Common myeloid progenitor, CD34-positive (primary cell): ENCODE results near the gene NOS1AP.

Source experiments
- CTCF ChIA-PET: fragments of 350-600 bp; sonication (Branson Sonifier 250); formaldehyde crosslinking; loops from one replicate; lab custom pipeline; 2021; ENCODE audit warnings: antibody characterized with exemption; lab: Charles Lee
- POLR2A ChIA-PET: fragments of 350-600 bp; sonication (Branson Sonifier 250); formaldehyde crosslinking; loops from one replicate; lab custom pipeline; 2021; ENCODE audit warnings: antibody characterized with exemption; lab: Charles Lee
- DNase-seq, 3 donors: peaks; one replicate each; pipeline versions ENCODE4 v3.0.0 to v3.0.0-alpha.2; 2013
- H3K27ac ChIP-seq, 2 experiments: 1 replicate in 1 of 2; 2 replicates in 1 of 2; pipeline ENCODE4 v1.7.0; 2013; ENCODE audit warnings: inconsistent platforms in 2 of 2, low read length in 2 of 2, mild to moderate bottlenecking in 2 of 2, low read depth in 1 of 2, moderate library complexity in 1 of 2; ENCODE audit not compliant: severe bottlenecking in 2 of 2, insufficient read depth in 1 of 2, poor library complexity in 1 of 2
- H3K27me3 ChIP-seq, 5 experiments: replicated peaks in 2 of 5; 1 replicate in 3 of 5; 2 replicates in 2 of 5; pipeline versions ENCODE4 v1.6.1 to v1.7.0; 2013; ENCODE audit warnings: low read length in 4 of 5, mild to moderate bottlenecking in 2 of 5, moderate library complexity in 2 of 5, inconsistent platforms in 1 of 5; ENCODE audit not compliant: insufficient read depth in 5 of 5, control insufficient read depth in 4 of 5
- H3K36me3 ChIP-seq, 4 experiments: 1 replicate in 2 of 4; 2 replicates in 2 of 4; pipeline versions ENCODE4 v1.6.1 to v1.7.0; 2013; ENCODE audit warnings: low read length in 3 of 4, control low read depth in 1 of 4, mild to moderate bottlenecking in 1 of 4; ENCODE audit not compliant: control insufficient read depth in 4 of 4, insufficient read depth in 4 of 4
- H3K4me1 ChIP-seq, 4 experiments: 1 replicate in 3 of 4; 2 replicates in 1 of 4; pipeline versions ENCODE4 v1.6.1 to v1.7.1; 2013; ENCODE audit warnings: low read length in 3 of 4, mild to moderate bottlenecking in 3 of 4, control low read depth in 1 of 4, inconsistent platforms in 1 of 4, moderate library complexity in 1 of 4; ENCODE audit not compliant: control insufficient read depth in 4 of 4, insufficient read depth in 4 of 4; ENCODE audit errors: control extremely low read depth in 1 of 4
- H3K4me3 ChIP-seq, 7 experiments: 1 replicate in 4 of 7; 2 replicates in 3 of 7; pipeline versions ENCODE4 v1.5.1 to v1.7.0; 2013; ENCODE audit warnings: mild to moderate bottlenecking in 7 of 7, low read length in 6 of 7, moderate library complexity in 6 of 7, inconsistent platforms in 2 of 7, low read depth in 2 of 7, control low read depth in 1 of 7; ENCODE audit not compliant: insufficient read depth in 4 of 7, control insufficient read depth in 1 of 7; ENCODE audit errors: extremely low read depth in 1 of 7
- H3K9me3 ChIP-seq, 5 experiments: 1 replicate in 4 of 5; 2 replicates in 1 of 5; pipeline versions ENCODE4 v1.6.1 to v1.7.1; 2013; ENCODE audit warnings: low read length in 4 of 5, mild to moderate bottlenecking in 2 of 5, inconsistent platforms in 1 of 5, low read depth in 1 of 5, moderate library complexity in 1 of 5; ENCODE audit not compliant: control insufficient read depth in 4 of 5, insufficient read depth in 2 of 5; ENCODE audit errors: control extremely low read depth in 1 of 5
- WGBS: methylation state at CpG from one replicate; pipeline ENCODE4 v1.1.5; 2013; ENCODE audit not compliant: insufficient coverage; 5-methylcytosine and 5-hydroxymethylcytosine counted together

NOS1AP gene

DNA sequence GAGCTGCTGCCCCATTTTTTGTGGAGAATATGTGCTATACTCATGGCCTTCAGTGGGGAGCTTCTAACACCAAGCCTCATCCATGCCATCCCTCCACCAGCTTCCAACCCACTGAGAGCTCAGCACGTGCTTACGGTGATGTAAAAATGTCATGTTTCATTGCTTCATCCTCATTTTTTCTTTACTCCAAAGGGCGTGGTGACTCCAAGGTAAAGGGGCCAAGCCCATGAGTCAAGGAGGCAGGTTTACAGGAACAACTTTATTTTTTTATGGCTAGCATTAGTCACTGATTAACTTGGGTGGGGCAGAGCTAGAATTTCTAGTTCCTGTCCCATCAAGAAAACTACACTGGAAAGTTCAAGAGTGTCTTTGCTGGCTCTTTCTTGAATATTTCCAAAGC lies 311.9 kb downstream of the NOS1AP start, which contains the start of gene C1orf226:
Gene C1orf226, plus strand, starts transcription at position 346 of the 400 bp plus-strand sequence. CDS start 174 bp downstream, outside the sequence.
- H3K27ac ChIP-seq = no peak within 1 kb of the TSS
- no peak for DNase-seq
- no peaks in the 10 kb centered on the region for H3K9me3 ChIP-seq
- no peaks in the 10 kb centered on the region for H3K36me3 ChIP-seq
- WGBS = 97% methylated on average over 3 of the region's 3 CpGs
- peaks cover 0 to 3% (median 0%) of the 10 kb centered on the region in 5 experiments for H3K27me3 ChIP-seq
- POLR2A ChIA-PET = no interaction called here
- H3K4me1 ChIP-seq = no peaks in the 10 kb centered on the region
- CTCF ChIA-PET = interaction anchor here (1.1 to 1.9 kb wide), 3 partner anchors 10 to 37 kb away, joined by 4 to 9 read pairs (median 5); no protein-coding TSS in a partner anchor
- H3K4me3 ChIP-seq = no peak within 1 kb of the TSS

- ChIA-PET POLR2A (no interaction called here), CTCF (interaction anchor here (1.0 to 2.0 kb wide), 4 partner anchors 8 to 25 kb away, joined by 3 to 5 read pairs (median 4); no protein-coding TSS in a partner anchor)
- Histone ChIP-seq H3K36me3 (no peaks in the 10 kb centered on the region), H3K9me3 (no peaks in the 10 kb centered on the region), H3K27me3 (peaks cover 0 to 3% (median 0%) of the 10 kb centered on the region in 5 experiments), H3K27ac (no peak overlapping the region), H3K4me3 (no peak overlapping the region), H3K4me1 (peaks cover 0 to 4% (median 0%) of the 10 kb centered on the region in 4 experiments)
- 95% methylated on average over 8 of the region's 13 CpGs for WGBS
- DNase-seq = no peak
Observed at GRCh38 chr1:162381941-162382750, 312.7 kb downstream of the NOS1AP start.

DNA sequence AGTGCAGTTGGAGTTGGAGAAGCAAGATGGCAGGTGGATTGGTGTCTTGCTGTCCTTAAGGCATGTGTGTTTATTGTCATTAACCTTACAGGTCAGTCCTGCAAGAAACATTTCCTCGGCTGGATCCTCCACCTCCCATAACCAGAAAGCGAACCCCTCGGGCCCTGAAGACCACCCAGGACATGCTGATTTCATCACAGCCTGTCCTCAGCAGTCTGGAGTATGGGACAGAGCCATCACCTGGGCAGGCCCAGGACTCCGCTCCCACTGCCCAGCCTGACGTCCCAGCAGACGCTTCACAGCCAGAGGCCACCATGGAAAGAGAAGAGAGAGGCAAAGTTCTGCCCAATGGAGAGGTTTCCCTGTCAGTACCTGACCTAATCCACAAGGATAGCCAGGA lies 313.6 kb downstream of the NOS1AP start:
- CTCF ChIA-PET = interaction anchor here (1.7 to 2.0 kb wide), 2 partner anchors 9 to 26 kb away, joined by 4 to 5 read pairs; no protein-coding TSS in a partner anchor
- no peaks in the 10 kb centered on the region for H3K9me3 ChIP-seq
- 100% methylated on average over 4 of the region's 6 CpGs for WGBS
- H3K27me3 ChIP-seq = peaks cover 0 to 3% (median 0%) of the 10 kb centered on the region in 5 experiments
- POLR2A ChIA-PET = no interaction called here
- H3K36me3 ChIP-seq = no peaks in the 10 kb centered on the region
- peaks cover 0 to 6% (median 0%) of the 10 kb centered on the region in 4 experiments for H3K4me1 ChIP-seq
- no peak for DNase-seq
- H3K4me3 ChIP-seq = no peak overlapping the region
- no peak overlapping the region for H3K27ac ChIP-seq

DNA sequence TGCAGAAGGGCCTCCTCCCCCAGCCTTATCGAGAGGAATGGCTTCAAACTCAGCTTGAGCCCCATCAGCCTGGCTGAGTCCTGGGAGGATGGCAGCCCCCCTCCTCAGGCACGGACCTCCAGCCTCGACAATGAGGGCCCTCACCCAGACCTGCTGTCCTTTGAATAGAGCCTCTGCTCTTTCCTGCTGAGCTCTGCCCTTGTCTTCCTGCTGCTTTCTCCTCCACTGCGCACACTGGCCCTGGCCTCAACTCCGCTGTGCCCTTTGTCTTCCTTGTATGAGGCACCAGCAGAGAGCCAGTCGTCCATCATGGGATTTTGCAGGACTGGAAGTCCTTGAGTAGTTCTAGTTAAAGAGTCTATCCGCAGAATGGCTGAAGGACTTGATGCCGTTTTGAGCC lies 314.0 kb downstream of the NOS1AP start:
- no peak overlapping the region for H3K27ac ChIP-seq
- POLR2A ChIA-PET = no interaction called here
- H3K36me3 ChIP-seq = no peaks in the 10 kb centered on the region
- no peak for DNase-seq
- H3K9me3 ChIP-seq = no peaks in the 10 kb centered on the region
- peaks cover 0 to 3% (median 0%) of the 10 kb centered on the region in 5 experiments for H3K27me3 ChIP-seq
- H3K4me1 ChIP-seq = peaks cover 0 to 8% (median 1%) of the 10 kb centered on the region in 4 experiments
- H3K4me3 ChIP-seq = no peak overlapping the region
- 95% methylated on average over 8 of the region's 8 CpGs for WGBS
- CTCF ChIA-PET = interaction anchor here (1.7 to 2.0 kb wide), 2 partner anchors 9 to 26 kb away, joined by 4 to 5 read pairs; no protein-coding TSS in a partner anchor

- 91% methylated on average over 4 of the region's 6 CpGs for WGBS
- CTCF ChIA-PET = interaction anchor here (2.0 kb wide), 1 partner anchor 8 kb away, joined by 5 read pairs; no protein-coding TSS in a partner anchor
- no peaks in the 10 kb centered on the region for H3K36me3 ChIP-seq
Observed at GRCh38 chr1:162384116-162384515, 314.6 kb downstream of the NOS1AP start.

DNA sequence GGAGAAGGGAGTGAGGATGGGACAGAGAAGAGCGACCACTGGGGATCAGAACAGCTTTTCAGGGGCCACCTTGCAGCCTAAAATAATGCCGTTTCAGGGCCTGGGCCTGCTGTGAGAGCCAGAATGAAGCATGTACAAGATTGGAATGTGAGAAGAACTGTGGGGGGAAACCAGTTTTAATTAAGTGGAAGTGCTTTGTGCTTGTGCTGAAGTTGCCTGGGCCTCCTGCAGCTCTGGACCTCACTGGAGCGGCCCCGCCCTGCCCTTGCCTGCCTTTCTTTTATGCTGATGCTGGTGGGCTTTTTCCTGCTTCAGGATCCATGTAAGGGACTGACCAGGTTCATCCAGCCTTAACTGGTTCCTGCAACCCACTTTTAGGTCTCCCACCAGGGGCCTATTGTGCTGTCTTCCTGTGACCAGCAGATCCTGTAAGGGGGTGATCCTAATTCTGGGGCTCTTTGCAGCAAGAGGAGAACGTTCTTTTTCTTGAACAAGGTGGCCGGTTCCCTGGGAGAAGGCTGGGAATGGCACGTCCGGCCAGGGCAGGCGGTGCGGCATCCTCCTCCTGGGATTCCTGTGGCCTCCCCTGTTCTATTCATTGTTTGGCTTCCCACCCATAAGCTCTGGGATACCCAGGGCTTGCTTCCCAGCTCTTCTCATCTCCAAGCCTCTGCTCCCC lies 315.2 kb downstream of the NOS1AP start:
- WGBS = 98% methylated on average over 10 of the region's 10 CpGs
- no peak for DNase-seq
- H3K27ac ChIP-seq = no peak overlapping the region
- H3K36me3 ChIP-seq = no peaks in the 10 kb centered on the region
- no peaks in the 10 kb centered on the region for H3K9me3 ChIP-seq
- peaks cover 0 to 19% (median 3%) of the 10 kb centered on the region in 4 experiments for H3K4me1 ChIP-seq
- H3K4me3 ChIP-seq = no peak overlapping the region
- ChIA-PET CTCF (no interaction called here), POLR2A (no interaction called here)
- peaks cover 0 to 3% (median 0%) of the 10 kb centered on the region in 5 experiments for H3K27me3 ChIP-seq

More at GRCh38 chr1:162384116-162384515, 314.6 kb downstream of the NOS1AP start:
- DNase-seq = no peak
- no peak overlapping the region for H3K4me3 ChIP-seq
- no peaks in the 10 kb centered on the region for H3K9me3 ChIP-seq
- H3K27ac ChIP-seq = no peak overlapping the region
- POLR2A ChIA-PET = no interaction called here
- peaks cover 0 to 13% (median 3%) of the 10 kb centered on the region in 4 experiments for H3K4me1 ChIP-seq
- peaks cover 0 to 3% (median 0%) of the 10 kb centered on the region in 5 experiments for H3K27me3 ChIP-seq
